Caco-2 (cell line): ENCODE results near the gene MBNL2. TPM values are rescaled to one million over a fixed set of nuclear protein-coding genes. Genes with fewer than 3 reads are reported as not detected.

ENCODE experiments used
- BruUV-seq: library from RNA; stranded (reverse); fragments of 400-500 nt; replicated peaks from 2 replicates; lab custom pipeline; 2021; lab: Mats Ljungman, UMichigan
- CTCF ChIA-PET: fragments of 300-600 bp; sonication (Branson Sonifier 250); formaldehyde crosslinking; loops from one replicate; lab custom pipeline; 2022; ENCODE audit warnings: antibody characterized with exemption; lab: Charles Lee
- POLR2A ChIA-PET: fragments of 300-600 bp; sonication (Branson Sonifier 250); formaldehyde crosslinking; loops from one replicate; lab custom pipeline; 2022; ENCODE audit warnings: antibody characterized with exemption; lab: Charles Lee
- DNase-seq, 2 experiments: peaks; one replicate each; pipeline versions ENCODE4 v3.0.0 to v3.0.0-alpha.2; 2020 to 2022
- H3K27me3 ChIP-seq: replicated peaks from 2 replicates; pipeline ENCODE4 v1.6.0; 2011; ENCODE audit warnings: low read length; ENCODE audit not compliant: control insufficient read depth, insufficient read depth
- H3K36me3 ChIP-seq: 2 replicates; pipeline ENCODE4 v1.5.1; 2011; ENCODE audit warnings: low read length; ENCODE audit not compliant: control insufficient read depth, insufficient read depth
- H3K4me1 ChIP-seq: fragments of 250-450 bp; sonication (Bioruptor Pico); 2 replicates; pipeline ENCODE4 v1.5.1; 2020; ENCODE audit warnings: mild to moderate bottlenecking
- H3K4me3 ChIP-seq: 2 replicates; pipeline ENCODE4 v1.5.1; 2011; ENCODE audit warnings: low read depth, mild to moderate bottlenecking, control low read depth, low read length
- H3K9me3 ChIP-seq: fragments of 250-450 bp; sonication (Bioruptor Pico); 2 replicates; pipeline ENCODE4 v1.5.1; 2020; ENCODE audit warnings: mild to moderate bottlenecking, moderate library complexity
- H3K27ac Mint-ChIP-seq: one replicate; pipeline ENCODE4 v1.8.0; 2022; ENCODE audit warnings: mixed read lengths; ENCODE audit not compliant: unreplicated experiment
- H3K27me3 Mint-ChIP-seq: one replicate; pipeline ENCODE4 v1.8.0; 2022; ENCODE audit warnings: mixed read lengths; ENCODE audit not compliant: insufficient read depth, unreplicated experiment
- H3K36me3 Mint-ChIP-seq: one replicate; pipeline ENCODE4 v1.8.0; 2022; ENCODE audit warnings: mild to moderate bottlenecking, mixed read lengths; ENCODE audit not compliant: insufficient read depth, unreplicated experiment
- H3K4me1 Mint-ChIP-seq: one replicate; pipeline ENCODE4 v1.8.0; 2022; ENCODE audit warnings: low read depth, mixed read lengths; ENCODE audit not compliant: unreplicated experiment
- H3K4me3 Mint-ChIP-seq: one replicate; pipeline ENCODE4 v1.8.0; 2022; ENCODE audit warnings: mild to moderate bottlenecking, moderate library complexity, mixed read lengths; ENCODE audit not compliant: unreplicated experiment
- H3K9me3 Mint-ChIP-seq: one replicate; pipeline ENCODE4 v1.8.0; 2022; ENCODE audit warnings: mixed read lengths; ENCODE audit not compliant: unreplicated experiment
- CTCF ChIP-seq, 2 experiments: fragments of 200-600 bp in 1 of 2; IDR thresholded peaks; 1 replicate in 1 of 2; 2 replicates in 1 of 2; pipeline versions ENCODE4 v1.5.1 to v1.8.0; 2011 to 2022; ENCODE audit warnings: antibody characterized with exemption in 1 of 2, control low read depth in 1 of 2, inconsistent platforms in 1 of 2, low read depth in 1 of 2, low read length in 1 of 2, mild to moderate bottlenecking in 1 of 2, moderate library complexity in 1 of 2; ENCODE audit not compliant: insufficient read depth in 1 of 2, severe bottlenecking in 1 of 2, unreplicated experiment in 1 of 2
- intact Hi-C: fragments of 100-400 bp; cut with micrococcal nuclease; formaldehyde crosslinking; loops from one replicate; pipeline ENCODE4 v1.10.0; 2022; ENCODE audit not compliant: unreplicated experiment
- total RNA-seq: library from RNA; stranded (reverse); gene quantifications from 2 replicates; pipeline ENCODE4 v1.2.3, GENCODE V29; 2022

MBNL2 gene
- total RNA-seq, 1 experiment from 2014 or later: 41.6 TPM

DNA sequence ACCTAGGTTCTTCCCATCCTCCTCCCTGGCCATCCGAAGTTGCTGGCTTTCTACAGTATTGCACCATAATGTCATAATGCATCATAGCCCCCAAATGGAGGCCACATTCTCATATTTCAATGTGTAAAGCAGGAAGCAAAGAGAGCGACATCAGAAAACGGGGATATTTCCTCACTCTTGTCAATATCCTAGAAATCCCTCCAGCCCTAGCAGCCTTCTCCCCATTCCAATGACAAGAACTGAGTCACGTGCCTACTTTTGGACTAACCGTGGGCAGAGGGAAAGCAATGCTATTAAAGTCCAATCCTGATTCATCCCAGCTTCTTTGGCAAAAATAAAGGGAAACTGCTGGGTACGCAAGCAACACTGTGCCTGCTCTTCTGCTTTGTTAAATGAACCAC lies 207.5 kb downstream of the MBNL2 start:
- Mint-ChIP-seq H3K9me3 (no peaks in the 10 kb centered on the region), H3K27me3 (peaks cover 6% of the 10 kb centered on the region), H3K4me3 (no peak overlapping the region), H3K36me3 (peaks cover 17% of the 10 kb centered on the region), H3K4me1 (no peaks in the 10 kb centered on the region), H3K27ac (no peak overlapping the region)
- Histone ChIP-seq H3K27me3 (no peaks in the 10 kb centered on the region), H3K9me3 (no peaks in the 10 kb centered on the region), H3K4me1 (peaks cover 13% of the 10 kb centered on the region; the same call in 1 of the 2 replicates), H3K4me3 (no peak overlapping the region), H3K36me3 (no peaks in the 10 kb centered on the region)
- no TSS peak for BruUV-seq
- ChIA-PET POLR2A (no interaction called here), CTCF (no interaction called here)
- intact Hi-C loops: loop anchor here (5.0 kb wide), 1 partner anchor 402 kb away; no protein-coding TSS in a partner anchor
- DNase-seq: no peak
- TF ChIP-seq CTCF (IDR thresholded peaks at IDR 0.05; ENCODE audit: insufficient read depth in 1 of 2, low read depth in 1 of 2, low read length in 1 of 2, severe bottlenecking in 1 of 2, unreplicated experiment in 1 of 2): no peak

DNA sequence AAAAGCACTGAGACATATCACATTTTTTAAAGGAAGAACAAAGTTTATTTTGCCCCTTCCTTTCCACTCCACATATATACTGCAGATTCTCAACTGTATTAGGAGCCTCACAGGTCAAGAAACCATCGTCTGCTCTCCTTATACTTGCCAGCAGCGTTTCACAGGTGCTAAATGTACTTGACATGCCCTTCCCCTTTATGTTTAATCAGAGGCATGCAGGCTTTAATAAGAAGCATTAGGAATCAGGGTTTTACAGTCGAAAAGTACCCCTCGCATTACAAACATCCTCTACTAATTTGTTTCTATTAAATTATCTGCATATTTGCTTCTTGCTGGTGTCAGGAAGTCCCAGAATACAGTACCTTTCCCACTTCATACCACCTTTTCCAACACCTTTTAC lies 208.2 kb downstream of the MBNL2 start:
- Mint-ChIP-seq H3K9me3 (no peaks in the 10 kb centered on the region), H3K36me3 (peaks cover 17% of the 10 kb centered on the region), H3K4me3 (no peak overlapping the region), H3K27me3 (peaks cover 6% of the 10 kb centered on the region), H3K4me1 (no peaks in the 10 kb centered on the region), H3K27ac (no peak overlapping the region)
- no peaks in the 10 kb centered on the region for H3K36me3 ChIP-seq
- TF ChIP-seq CTCF (IDR thresholded peaks at IDR 0.05; ENCODE audit: insufficient read depth in 1 of 2, low read depth in 1 of 2, low read length in 1 of 2, severe bottlenecking in 1 of 2, unreplicated experiment in 1 of 2): no peak
- H3K4me3 ChIP-seq: no peak overlapping the region
- ChIA-PET CTCF (no interaction called here), POLR2A (no interaction called here)
- intact Hi-C loops: loop anchor here (5.0 kb wide), 1 partner anchor 403 kb away; no protein-coding TSS in a partner anchor
- no peaks in the 10 kb centered on the region for H3K9me3 ChIP-seq
- no peaks in the 10 kb centered on the region for H3K27me3 ChIP-seq
- BruUV-seq: no TSS peak
- no peak for DNase-seq
- peaks cover 13% of the 10 kb centered on the region; the same call in 1 of the 2 replicates for H3K4me1 ChIP-seq

DNA sequence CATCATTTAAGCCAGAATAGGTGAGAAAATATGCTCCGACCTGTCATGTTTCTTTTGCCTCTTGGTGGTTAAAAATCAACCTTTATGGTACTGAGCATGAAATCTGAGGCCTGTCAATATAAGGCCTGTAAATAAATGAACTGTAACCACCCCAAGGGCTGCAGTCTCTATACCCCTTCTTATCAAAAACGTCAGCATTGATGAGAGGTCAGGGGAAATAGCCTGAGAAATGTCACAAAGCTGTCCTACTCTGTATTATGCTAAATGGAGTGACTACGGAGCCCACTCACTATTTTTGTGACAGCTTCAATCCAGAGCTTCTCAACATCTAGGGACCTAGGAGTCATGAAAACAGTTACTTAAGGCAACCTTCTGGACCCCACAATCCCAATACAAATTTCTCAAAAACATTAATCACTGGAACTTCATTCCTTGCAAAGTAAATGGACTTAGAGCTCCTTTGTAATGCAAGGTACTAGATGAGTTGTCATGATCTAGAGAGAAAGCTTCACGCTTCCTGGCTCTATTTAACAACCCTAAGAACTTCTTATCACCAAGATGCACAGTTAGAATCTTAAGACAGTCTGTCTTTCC lies 209.1 kb downstream of the MBNL2 start:
- no TSS peak for BruUV-seq
- Mint-ChIP-seq H3K4me1 (no peaks in the 10 kb centered on the region), H3K4me3 (no peak overlapping the region), H3K36me3 (peaks cover 17% of the 10 kb centered on the region), H3K9me3 (no peaks in the 10 kb centered on the region), H3K27me3 (peaks cover 6% of the 10 kb centered on the region), H3K27ac (no peak overlapping the region)
- Histone ChIP-seq H3K4me1 (peaks cover 13% of the 10 kb centered on the region; the same call in 1 of the 2 replicates), H3K36me3 (no peaks in the 10 kb centered on the region), H3K27me3 (no peaks in the 10 kb centered on the region), H3K9me3 (no peaks in the 10 kb centered on the region), H3K4me3 (no peak overlapping the region)
- CTCF ChIA-PET: no interaction called here
- no peak for TF ChIP-seq CTCF (IDR thresholded peaks at IDR 0.05; ENCODE audit: insufficient read depth in 1 of 2, low read depth in 1 of 2, low read length in 1 of 2, severe bottlenecking in 1 of 2, unreplicated experiment in 1 of 2)
- no peak for DNase-seq
- intact Hi-C loops: loop anchor here (5.0 kb wide), 1 partner anchor 404 kb away; no protein-coding TSS in a partner anchor
- POLR2A ChIA-PET: no interaction called here
